A549 (cell line): ENCODE measurements around the gene ARHGAP10. TPM values are rescaled to one million over a fixed set of nuclear protein-coding genes. Genes with fewer than 3 reads are reported as not detected.

Experiments used
- ATAC-seq, 2 experiments: fragments of 200-7000 bp in 1 of 2; fragments of >200 bp in 1 of 2; cut with Nextera tagmentation in 1 of 2; cut with Tn5 transposase in 1 of 2; 3 replicates each; pipeline versions ENCODE4 v1.8.0 to v1.9.1; 2018 to 2020; ENCODE audit warnings: mild to moderate bottlenecking in 1 of 2, moderate library complexity in 1 of 2
- CTCF ChIA-PET: fragments of 300-600 bp; sonication (Branson Sonifier 250); formaldehyde crosslinking; extraction: SDS; loops from one replicate; lab custom pipeline; 2021; ENCODE audit warnings: antibody characterized with exemption, inconsistent platforms; lab: Yijun Ruan, JAX
- POLR2A ChIA-PET: fragments of 350-600 bp; formaldehyde crosslinking; extraction: SDS; loops from one replicate; lab custom pipeline; 2021; ENCODE audit warnings: antibody characterized with exemption, inconsistent platforms; lab: Yijun Ruan, JAX
- DNase-seq, 2 experiments: peaks; one replicate each; pipeline versions ENCODE4 v3.0.0 to v3.0.0-alpha.2; 2011 to 2016; ENCODE audit warnings: low read depth in 1 of 2, low spot score in 1 of 2
- FAIRE-seq: peaks from 2 replicates; lab custom pipeline; 2011; peaks lifted over from hg19 to GRCh38; lab: Jason Lieb, UNC
- H3K27ac ChIP-seq, 2 experiments: fragments of >200 bp; sonication (Bioruptor Twin); formaldehyde crosslinking; 3 replicates each; pipeline ENCODE4 v1.5.1; 2016 to 2017
- H3K4me1 ChIP-seq: fragments of >200 bp; sonication (Bioruptor Twin); formaldehyde crosslinking; 3 replicates; pipeline ENCODE4 v1.6.1; 2016
- H3K4me2 ChIP-seq: fragments of >200 bp; sonication (Bioruptor Twin); formaldehyde crosslinking; 3 replicates; pipeline ENCODE4 v1.6.1; 2016
- H3K4me3 ChIP-seq: fragments of >200 bp; sonication (Bioruptor Twin); formaldehyde crosslinking; 3 replicates; pipeline ENCODE4 v1.5.1; 2016
- H3K9me3 ChIP-seq: fragments of >200 bp; sonication (Bioruptor Twin); formaldehyde crosslinking; 3 replicates; pipeline ENCODE4 v1.6.1; 2016
- BCL3 ChIP-seq: fragments of >200 bp; sonication (Bioruptor Twin); formaldehyde crosslinking; IDR thresholded peaks from 3 replicates; pipeline ENCODE4 v1.6.1; 2016
- CBX8 ChIP-seq: fragments of 200-600 bp; sonication (generic); IDR thresholded peaks from 2 replicates; pipeline ENCODE4 v1.6.1; 2016
- EHF ChIP-seq: fragments of 250-450 bp; sonication (Bioruptor Pico); IDR thresholded peaks from 2 replicates; pipeline ENCODE4 v1.5.0; 2020; ENCODE audit warnings: mild to moderate bottlenecking
- FOSB ChIP-seq: fragments of 250-450 bp; sonication (Bioruptor Pico); IDR thresholded peaks from 2 replicates; pipeline ENCODE4 v1.5.0; 2020; ENCODE audit warnings: mild to moderate bottlenecking, moderate library complexity
- HES2 ChIP-seq: fragments of >200 bp; sonication (Bioruptor Twin); formaldehyde crosslinking; IDR thresholded peaks from 2 replicates; pipeline ENCODE4 v1.6.1; 2016
- HOXA7 ChIP-seq: fragments of 250-450 bp; sonication (Bioruptor Pico); IDR thresholded peaks from 2 replicates; pipeline ENCODE4 v1.5.0; 2020; ENCODE audit warnings: mild to moderate bottlenecking, moderate library complexity
- JUN ChIP-seq, 2 experiments: fragments of >200 bp; sonication (Bioruptor Twin); formaldehyde crosslinking; IDR thresholded peaks; 2 replicates in 1 of 2; 3 replicates in 1 of 2; pipeline ENCODE4 v1.6.1; 2016 to 2017
- MYC ChIP-seq: IDR thresholded peaks from 2 replicates; pipeline ENCODE4 v1.6.1; 2012; ENCODE audit warnings: mild to moderate bottlenecking, inconsistent platforms, low read length, improper control_type of control experiment, borderline replicate concordance
- NFE2L2 ChIP-seq: fragments of 150-350 bp; conservative IDR thresholded peaks from 2 replicates; pipeline ENCODE4 v1.6.1; 2014; ENCODE audit warnings: low read length
- POLR2AphosphoS2 ChIP-seq: conservative IDR thresholded peaks from 2 replicates; pipeline ENCODE4 v1.6.1; 2012; ENCODE audit warnings: low read length, improper control_type of control experiment, inconsistent platforms
- SMC3 ChIP-seq: fragments of >200 bp; sonication (Bioruptor Twin); formaldehyde crosslinking; IDR thresholded peaks from 3 replicates; pipeline ENCODE4 v1.6.1; 2018; ENCODE audit warnings: inconsistent platforms
- TFCP2L1 ChIP-seq: fragments of 250-450 bp; sonication (Bioruptor Pico); IDR thresholded peaks from 2 replicates; pipeline ENCODE4 v1.5.0; 2021; ENCODE audit warnings: mild to moderate bottlenecking
- ZSCAN20 ChIP-seq: fragments of 250-450 bp; sonication (Bioruptor Pico); IDR thresholded peaks from 2 replicates; pipeline ENCODE4 v1.8.0; 2022; ENCODE audit warnings: mild to moderate bottlenecking, moderate library complexity
- WGBS: methylation state at CpG from one replicate; pipeline ENCODE4 v1.1.6; 2017; ENCODE audit errors: missing lambda C conversion rate; 5-methylcytosine and 5-hydroxymethylcytosine counted together
- polyA plus RNA-seq, 4 experiments: library from polyadenylated mRNA; depleted of rRNA in 3 of 4; stranded (reverse); fragments of >200 nt; fragmentation: RNase III in 1 of 4; extraction: RNeasy Plus Mini Kit Qiagen cat#74134 plus additional on column Dnase treatment in 1 of 4; gene quantifications; 2 replicates in 3 of 4; 3 replicates in 1 of 4; pipeline ENCODE4 v1.2.3, GENCODE V29; 2011 to 2017
- TF ChIP-seq, protein P1 (sequence below): fragments of 150-350 bp; IDR thresholded peaks from 2 replicates; pipeline ENCODE4 v1.6.1; 2014; ENCODE audit warnings: low read depth, mild to moderate bottlenecking, low read length
- TF ChIP-seq, protein P2 (sequence below): fragments of 250-450 bp; sonication (Bioruptor Pico); IDR thresholded peaks from 2 replicates; pipeline ENCODE4 v1.5.0; 2021; ENCODE audit warnings: mild to moderate bottlenecking, moderate library complexity, borderline replicate concordance
- TF ChIP-seq, protein P3 (sequence below): IDR thresholded peaks from 2 replicates; pipeline ENCODE4 v1.6.1; 2012

ARHGAP10 gene
- polyA plus RNA-seq, 2 of the 4 experiments (the other 2 are of a cell fraction): 7.0 to 7.2 TPM

DNA sequence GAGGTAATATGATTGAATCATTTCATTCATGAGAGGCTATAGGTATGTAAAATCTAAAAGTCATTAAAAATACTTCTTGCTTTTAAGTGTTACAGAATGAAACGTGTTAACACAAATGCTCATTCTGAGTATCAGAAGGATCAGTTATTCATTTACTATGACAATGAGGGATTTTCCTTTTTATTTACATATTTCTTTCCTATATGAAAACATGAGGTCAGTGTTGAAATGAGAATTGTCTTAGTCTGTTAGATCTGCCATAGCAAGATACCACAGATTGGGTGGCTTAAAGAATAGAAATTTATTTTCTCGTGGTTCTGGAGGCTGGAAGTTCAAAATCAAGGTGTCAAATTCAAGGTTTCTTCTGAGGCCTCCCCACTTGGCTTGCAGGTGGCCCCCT lies 181.2 kb downstream of the ARHGAP10 start:
- DNase-seq (no peak), FAIRE-seq (no peak), ATAC-seq (no peak)
- ChIA-PET POLR2A (no interaction called here), CTCF (interaction anchor here (1.0 kb wide), 1 partner anchor 12 kb away, joined by 3 read pairs; no protein-coding TSS in a partner anchor)
- no peaks in the 10 kb centered on the region for H3K4me1 ChIP-seq
- no peak overlapping the region for H3K27ac ChIP-seq
- H3K4me2 ChIP-seq: no peak overlapping the region
- H3K9me3 ChIP-seq: no peaks in the 10 kb centered on the region
- TF ChIP-seq NFE2L2 (no peak), HES2 (no peak)
- TF ChIP-seq, all 56 proteins: peak for 0
- H3K4me3 ChIP-seq: no peak overlapping the region
- 82% methylated on average over 2 of the region's 2 CpGs for WGBS

- ChIA-PET POLR2A (no interaction called here), CTCF (interaction anchor here (1.6 kb wide), 1 partner anchor 50 kb away, joined by 4 read pairs; no protein-coding TSS in a partner anchor)
- WGBS: 82% methylated on average over 4 of the region's 4 CpGs
- DNase-seq: no peak
- H3K27ac ChIP-seq: no peak overlapping the region
- H3K9me3 ChIP-seq: no peaks in the 10 kb centered on the region
- no peak for ATAC-seq
- H3K4me2 ChIP-seq: no peak overlapping the region
- TF ChIP-seq SMC3 (no peak), ZSCAN20 (CRISPR knock-in tag) (no peak), POLR2AphosphoS2 (no peak), HES2 (no peak)
- TF ChIP-seq, protein P1, sequence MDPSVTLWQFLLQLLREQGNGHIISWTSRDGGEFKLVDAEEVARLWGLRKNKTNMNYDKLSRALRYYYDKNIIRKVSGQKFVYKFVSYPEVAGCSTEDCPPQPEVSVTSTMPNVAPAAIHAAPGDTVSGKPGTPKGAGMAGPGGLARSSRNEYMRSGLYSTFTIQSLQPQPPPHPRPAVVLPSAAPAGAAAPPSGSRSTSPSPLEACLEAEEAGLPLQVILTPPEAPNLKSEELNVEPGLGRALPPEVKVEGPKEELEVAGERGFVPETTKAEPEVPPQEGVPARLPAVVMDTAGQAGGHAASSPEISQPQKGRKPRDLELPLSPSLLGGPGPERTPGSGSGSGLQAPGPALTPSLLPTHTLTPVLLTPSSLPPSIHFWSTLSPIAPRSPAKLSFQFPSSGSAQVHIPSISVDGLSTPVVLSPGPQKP: no peak
- FAIRE-seq: no peak
- H3K4me1 ChIP-seq: no peaks in the 10 kb centered on the region
- H3K4me3 ChIP-seq: no peak overlapping the region
Measured at GRCh38 chr4:147916351-147916750, 184.5 kb downstream of the ARHGAP10 start.

- H3K9me3 ChIP-seq: no peaks in the 10 kb centered on the region
- ChIA-PET POLR2A (no interaction called here), CTCF (no interaction called here)
- DNase-seq (no peak), ATAC-seq (no peak), FAIRE-seq (no peak)
- peaks cover 5% of the 10 kb centered on the region; the same call in 2 of the 3 replicates for H3K4me1 ChIP-seq
- H3K4me2 ChIP-seq: no peak overlapping the region
- 79% methylated on average over 2 of the region's 2 CpGs for WGBS
- H3K27ac ChIP-seq: no peak overlapping the region
- TF ChIP-seq TFCP2L1 (CRISPR knock-in tag): no peak
- no peak for TF ChIP-seq CBX8
- no peak for TF ChIP-seq MYC
- TF ChIP-seq JUN (IDR thresholded peaks at IDR 0.05): no peak
- TF ChIP-seq, protein P2, sequence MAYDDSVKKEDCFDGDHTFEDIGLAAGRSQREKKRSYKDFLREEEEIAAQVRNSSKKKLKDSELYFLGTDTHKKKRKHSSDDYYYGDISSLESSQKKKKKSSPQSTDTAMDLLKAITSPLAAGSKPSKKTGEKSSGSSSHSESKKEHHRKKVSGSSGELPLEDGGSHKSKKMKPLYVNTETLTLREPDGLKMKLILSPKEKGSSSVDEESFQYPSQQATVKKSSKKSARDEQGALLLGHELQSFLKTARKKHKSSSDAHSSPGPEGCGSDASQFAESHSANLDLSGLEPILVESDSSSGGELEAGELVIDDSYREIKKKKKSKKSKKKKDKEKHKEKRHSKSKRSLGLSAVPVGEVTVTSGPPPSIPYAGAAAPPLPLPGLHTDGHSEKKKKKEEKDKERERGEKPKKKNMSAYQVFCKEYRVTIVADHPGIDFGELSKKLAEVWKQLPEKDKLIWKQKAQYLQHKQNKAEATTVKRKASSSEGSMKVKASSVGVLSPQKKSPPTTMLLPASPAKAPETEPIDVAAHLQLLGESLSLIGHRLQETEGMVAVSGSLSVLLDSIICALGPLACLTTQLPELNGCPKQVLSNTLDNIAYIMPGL (CRISPR knock-in tag): no peak
- TF ChIP-seq HOXA7 (CRISPR knock-in tag): no peak
- no peak for TF ChIP-seq FOSB (CRISPR knock-in tag)
- TF ChIP-seq BCL3: no peak
- TF ChIP-seq, protein P3, sequence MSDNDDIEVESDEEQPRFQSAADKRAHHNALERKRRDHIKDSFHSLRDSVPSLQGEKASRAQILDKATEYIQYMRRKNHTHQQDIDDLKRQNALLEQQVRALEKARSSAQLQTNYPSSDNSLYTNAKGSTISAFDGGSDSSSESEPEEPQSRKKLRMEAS: no peak
- TF ChIP-seq EHF (CRISPR knock-in tag): no peak
- H3K4me3 ChIP-seq: no peak overlapping the region
Measured at GRCh38 chr4:147923381-147923780, 191.5 kb downstream of the ARHGAP10 start.
